Testis (tissue), 3 donors: ENCODE measurements around the gene GAK. TPM values are rescaled to one million over a fixed set of nuclear protein-coding genes. Genes with fewer than 3 reads are reported as not detected.

Source experiments
- DNase-seq: peaks from one replicate; pipeline ENCODE4 v3.0.0-alpha.2; 2019
- H3K27ac ChIP-seq, 2 donors: fragments of 200-600 bp; sonication (generic); one replicate each; pipeline ENCODE4 v1.5.1; 2019
- H3K27me3 ChIP-seq: fragments of 200-600 bp; sonication (generic); one replicate; pipeline ENCODE4 v1.5.1; 2019
- H3K36me3 ChIP-seq: fragments of 200-600 bp; sonication (generic); one replicate; pipeline ENCODE4 v1.5.1; 2017; ENCODE audit warnings: low read depth; ENCODE audit errors: missing control alignments
- H3K4me1 ChIP-seq: fragments of 200-600 bp; sonication (generic); one replicate; pipeline ENCODE4 v1.5.1; 2019
- H3K4me3 ChIP-seq, 2 donors: fragments of 200-600 bp; sonication (generic); one replicate each; pipeline ENCODE4 v1.5.1; 2017 to 2019
- H3K9me3 ChIP-seq: fragments of 200-600 bp; sonication (generic); one replicate; pipeline ENCODE4 v1.5.1; 2017
- CTCF ChIP-seq, 3 experiments: fragments of 450-650 bp in 2 of 3; fragments of 200-600 bp in 1 of 3; sonication (generic) in 1 of 3; IDR thresholded peaks; one replicate each; pipeline ENCODE4 v1.5.1; 2016 to 2019; ENCODE audit warnings: antibody characterized with exemption in 3 of 3, mild to moderate bottlenecking in 2 of 3, moderate library complexity in 1 of 3
- POLR2A ChIP-seq: fragments of 450-650 bp; IDR thresholded peaks from one replicate; pipeline ENCODE4 v1.6.1; 2017; ENCODE audit warnings: antibody characterized with exemption, mild to moderate bottlenecking, moderate library complexity
- WGBS, 2 donors: methylation state at CpG; one replicate each; pipeline ENCODE4 v1.1.5; 2018; 5-methylcytosine and 5-hydroxymethylcytosine counted together
- intact Hi-C: fragments of 100-400 bp; cut with DNase I; formaldehyde crosslinking; loops from one replicate; pipeline ENCODE4 v1.15.1; 2023; ENCODE audit warnings: low total_unique reads
- polyA plus RNA-seq: library from polyadenylated mRNA; stranded (reverse); fragments of 350-450 nt; fragmentation: Illumina TruSeq; extraction: RNeasy Lipid Tissue Mini Kit (QIAGEN cat#74804); gene quantifications from one replicate; pipeline ENCODE4 v1.2.3, GENCODE V29; 2014; ENCODE audit warnings: low read depth, low replicate concordance; ENCODE audit not compliant: insufficient read depth
- total RNA-seq, 2 donors: library from RNA; depleted of rRNA; stranded (reverse); fragments of >200 nt; gene quantifications; one replicate each; pipeline ENCODE4 v1.2.3, GENCODE V29; 2016

Gene GAK
- total and polyA plus RNA-seq, 3 donors from 2014 or later, result 130 to 229 (median 226) TPM

GRCh38 chr4:866068-866760 is 65.9 kb downstream of the GAK start:
- Histone ChIP-seq H3K4me1 (no peaks in the 10 kb centered on the region), H3K36me3 (no peaks in the 10 kb centered on the region), H3K27ac (no peak overlapping the region), H3K9me3 (no peaks in the 10 kb centered on the region), H3K4me3 (no peak overlapping the region), H3K27me3 (no peaks in the 10 kb centered on the region)
- TF ChIP-seq CTCF (IDR thresholded peaks at IDR 0.05) (no peak), POLR2A (no peak)
- intact Hi-C loops, result no loop called here
- no peak for DNase-seq
- WGBS, 2 donors, result 93% methylated on average over 13 to 24 of the region's 24 CpGs

- Histone ChIP-seq H3K27me3 (no peaks in the 10 kb centered on the region), H3K27ac (no peak overlapping the region), H3K4me3 (no peak overlapping the region), H3K9me3 (no peaks in the 10 kb centered on the region), H3K36me3 (no peaks in the 10 kb centered on the region), H3K4me1 (no peaks in the 10 kb centered on the region)
- DNase-seq, result no peak
- intact Hi-C loops, result no loop called here
- WGBS, 2 donors, result 95% methylated on average over 17 of the region's 18 CpGs; no CpG with 5 or more reads in 1 of the 2 donors
- TF ChIP-seq CTCF (IDR thresholded peaks at IDR 0.05) (no peak), POLR2A (no peak)
Measured at GRCh38 chr4:865572-865971, 66.5 kb downstream of the GAK start.

GRCh38 chr4:865121-865465 is 67.0 kb downstream of the GAK start:
- H3K9me3 ChIP-seq, result no peaks in the 10 kb centered on the region
- TF ChIP-seq POLR2A, result no peak
- no peak for TF ChIP-seq CTCF (IDR thresholded peaks at IDR 0.05)
- H3K27ac ChIP-seq, result no peak overlapping the region
- no peaks in the 10 kb centered on the region for H3K36me3 ChIP-seq
- no peaks in the 10 kb centered on the region for H3K27me3 ChIP-seq
- no peaks in the 10 kb centered on the region for H3K4me1 ChIP-seq
- intact Hi-C loops, result no loop called here
- DNase-seq, result no peak
- 93% methylated on average over 7 to 10 of the region's 11 CpGs for WGBS, 2 donors
- no peak overlapping the region for H3K4me3 ChIP-seq

GRCh38 chr4:864456-865120 is 67.5 kb downstream of the GAK start:
- DNase-seq, result no peak
- no peaks in the 10 kb centered on the region for H3K4me1 ChIP-seq
- intact Hi-C loops, result no loop called here
- no peak overlapping the region for H3K4me3 ChIP-seq
- no peaks in the 10 kb centered on the region for H3K27me3 ChIP-seq
- H3K27ac ChIP-seq, result no peak overlapping the region
- no peaks in the 10 kb centered on the region for H3K36me3 ChIP-seq
- 94 to 95% methylated on average over 27 to 42 of the region's 42 CpGs for WGBS, 2 donors
- no peaks in the 10 kb centered on the region for H3K9me3 ChIP-seq
- no peak for TF ChIP-seq POLR2A
- no peak for TF ChIP-seq CTCF (IDR thresholded peaks at IDR 0.05)

- intact Hi-C loops, result no loop called here
- Histone ChIP-seq H3K27me3 (no peaks in the 10 kb centered on the region), H3K4me3 (no peak overlapping the region), H3K36me3 (no peaks in the 10 kb centered on the region), H3K27ac (no peak overlapping the region), H3K9me3 (no peaks in the 10 kb centered on the region), H3K4me1 (no peaks in the 10 kb centered on the region)
- DNase-seq, result no peak
- no peak for TF ChIP-seq CTCF (IDR thresholded peaks at IDR 0.05)
- TF ChIP-seq POLR2A, result no peak
- 96 to 97% methylated on average over 19 to 21 of the region's 21 CpGs for WGBS, 2 donors
Measured at GRCh38 chr4:860561-860960, 71.6 kb downstream of the GAK start.
